Smooth muscle cell (in vitro differentiated cells): Measurements from ENCODE around the gene LENG9. TPM values are rescaled to one million over a fixed set of nuclear protein-coding genes. Genes with fewer than 3 reads are reported as not detected.

Experiments used
- DNase-seq: peaks from one replicate; lab custom pipeline; 2025; ENCODE audit not compliant: unreplicated experiment; lab: John Stamatoyannopoulos, UW
- H2AFZ ChIP-seq: fragments of 200-600 bp; sonication (generic); 2 replicates; pipeline ENCODE4 v1.6.0; 2016; ENCODE audit warnings: antibody characterized with exemption, low read depth, mild to moderate bottlenecking
- H3F3A ChIP-seq: fragments of 200-600 bp; sonication (generic); 2 replicates; pipeline ENCODE4 v1.6.0; 2017; ENCODE audit warnings: antibody characterized with exemption, low read depth
- H3K27ac ChIP-seq: fragments of 200-600 bp; sonication (generic); 2 replicates; pipeline ENCODE4 v1.5.1; 2016; ENCODE audit warnings: low read depth, mild to moderate bottlenecking
- H3K27me3 ChIP-seq: fragments of 200-600 bp; sonication (generic); 2 replicates; pipeline ENCODE4 v1.6.1; 2016; ENCODE audit warnings: low read depth, mild to moderate bottlenecking
- H3K36me3 ChIP-seq: fragments of 200-600 bp; sonication (generic); 2 replicates; pipeline ENCODE4 v1.5.1; 2016; ENCODE audit warnings: low read depth
- H3K4me1 ChIP-seq: fragments of 200-600 bp; sonication (generic); 2 replicates; pipeline ENCODE4 v1.5.1; 2016; ENCODE audit warnings: low read depth
- H3K4me2 ChIP-seq: fragments of 200-600 bp; sonication (generic); 2 replicates; pipeline ENCODE4 v1.6.0; 2016; ENCODE audit warnings: mild to moderate bottlenecking
- H3K4me3 ChIP-seq: fragments of 200-600 bp; sonication (generic); 2 replicates; pipeline ENCODE4 v1.5.1; 2016; ENCODE audit warnings: mild to moderate bottlenecking
- H3K79me2 ChIP-seq: fragments of 200-600 bp; sonication (generic); 2 replicates; pipeline ENCODE4 v1.6.0; 2016; ENCODE audit warnings: low read depth, mild to moderate bottlenecking
- H3K9ac ChIP-seq: fragments of 200-600 bp; sonication (generic); 2 replicates; pipeline ENCODE4 v1.6.0; 2016; ENCODE audit warnings: low read depth
- H3K9me3 ChIP-seq: fragments of 200-600 bp; sonication (generic); replicated peaks from 2 replicates; pipeline ENCODE4 v1.5.1; 2016; ENCODE audit warnings: low read depth
- H4K20me1 ChIP-seq: fragments of 200-600 bp; sonication (generic); 2 replicates; pipeline ENCODE4 v1.6.0; 2016; ENCODE audit warnings: low read depth
- WGBS: methylation state at CpG from one replicate; pipeline ENCODE4 v1.1.7; 2016; ENCODE audit warnings: low lambda C conversion rate; 5-methylcytosine and 5-hydroxymethylcytosine counted together
- polyA plus RNA-seq: library from polyadenylated mRNA; unstranded; fragments of >200 nt; fragmentation: Nextera tagmentation; extraction: Ambion mirVana; gene quantifications from 2 replicates; pipeline ENCODE4 v1.2.1, GENCODE V29; 2016
- small RNA-seq: library from RNA; depleted of rRNA; stranded (forward); fragments of <200 nt; gene quantifications from one replicate; pipeline ENCODE3, GENCODE V24; 2014
- total RNA-seq: library from RNA; depleted of rRNA; stranded (reverse); fragments of >200 nt; gene quantifications from 2 replicates; pipeline ENCODE4 v1.2.3, GENCODE V29; 2014
- TF ChIP-seq, protein P1 (sequence below): fragments of 200-600 bp; sonication (generic); IDR thresholded peaks from 2 replicates; pipeline ENCODE4 v1.5.1; 2017; ENCODE audit warnings: borderline replicate concordance, mild to moderate bottlenecking, antibody characterized with exemption; ENCODE audit not compliant: insufficient read depth, poor library complexity, severe bottlenecking

LENG9 gene
- total and polyA plus RNA-seq, 2 experiments from 2014 or later: 0.57 to 4.1 TPM

DNA sequence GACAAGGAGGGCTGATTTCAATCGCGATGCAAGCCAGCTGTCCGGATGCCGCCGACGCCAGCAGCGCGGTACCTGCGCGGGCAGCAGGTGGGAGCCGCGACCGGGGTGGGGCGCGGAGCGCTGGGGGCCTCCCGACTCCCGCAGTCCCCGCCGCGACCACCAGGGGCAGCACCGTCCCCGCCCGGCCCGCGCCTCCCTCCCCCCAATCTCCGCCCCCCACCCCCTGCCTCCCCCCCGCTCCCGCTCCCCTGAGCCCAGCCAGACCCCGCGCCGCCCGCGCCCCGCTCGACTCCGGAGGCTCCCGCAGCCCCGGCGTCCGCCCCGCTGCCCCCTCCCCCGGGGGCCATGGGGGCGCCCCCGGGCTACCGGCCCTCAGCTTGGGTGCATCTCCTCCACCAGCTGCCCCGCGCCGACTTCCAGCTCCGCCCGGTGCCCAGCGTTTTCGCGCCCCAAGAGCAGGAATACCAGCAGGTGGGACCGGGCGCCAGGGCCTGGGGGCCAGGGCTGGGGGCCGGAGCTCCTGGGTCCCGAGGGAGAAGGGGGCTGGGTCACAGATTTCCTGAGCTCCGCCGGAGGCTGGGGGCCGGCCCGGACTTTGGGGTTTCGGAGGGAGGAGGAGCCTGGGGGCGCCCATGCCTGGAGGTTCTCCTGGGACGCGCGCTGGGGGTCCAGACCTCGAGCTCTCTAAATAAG, 48.2 kb downstream of the LENG9 start, which contains the start of gene TTYH1:
Gene TTYH1 (plus strand): TSS at position 257 of the 693 bp plus-strand sequence. CDS start 89 bp downstream, at position 346.
- Histone ChIP-seq H3K4me2 (no peak within 1 kb of the TSS), H3K4me3 (no peak within 1 kb of the TSS), H3F3A (no peaks in the 10 kb centered on the region), H3K36me3 (no peaks in the 10 kb centered on the region), H4K20me1 (no peaks in the 10 kb centered on the region), H3K4me1 (peaks cover 24% of the 10 kb centered on the region), H3K27ac (no peak within 1 kb of the TSS), H2AFZ (no peak within 1 kb of the TSS), H3K9me3 (no peaks in the 10 kb centered on the region), H3K9ac (no peak within 1 kb of the TSS), H3K27me3 (peaks cover 43% of the 10 kb centered on the region), H3K79me2 (no peaks in the 10 kb centered on the region)
- DNase-seq: no peak
- TF ChIP-seq, protein P1, sequence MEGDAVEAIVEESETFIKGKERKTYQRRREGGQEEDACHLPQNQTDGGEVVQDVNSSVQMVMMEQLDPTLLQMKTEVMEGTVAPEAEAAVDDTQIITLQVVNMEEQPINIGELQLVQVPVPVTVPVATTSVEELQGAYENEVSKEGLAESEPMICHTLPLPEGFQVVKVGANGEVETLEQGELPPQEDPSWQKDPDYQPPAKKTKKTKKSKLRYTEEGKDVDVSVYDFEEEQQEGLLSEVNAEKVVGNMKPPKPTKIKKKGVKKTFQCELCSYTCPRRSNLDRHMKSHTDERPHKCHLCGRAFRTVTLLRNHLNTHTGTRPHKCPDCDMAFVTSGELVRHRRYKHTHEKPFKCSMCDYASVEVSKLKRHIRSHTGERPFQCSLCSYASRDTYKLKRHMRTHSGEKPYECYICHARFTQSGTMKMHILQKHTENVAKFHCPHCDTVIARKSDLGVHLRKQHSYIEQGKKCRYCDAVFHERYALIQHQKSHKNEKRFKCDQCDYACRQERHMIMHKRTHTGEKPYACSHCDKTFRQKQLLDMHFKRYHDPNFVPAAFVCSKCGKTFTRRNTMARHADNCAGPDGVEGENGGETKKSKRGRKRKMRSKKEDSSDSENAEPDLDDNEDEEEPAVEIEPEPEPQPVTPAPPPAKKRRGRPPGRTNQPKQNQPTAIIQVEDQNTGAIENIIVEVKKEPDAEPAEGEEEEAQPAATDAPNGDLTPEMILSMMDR: peak; percentile 41
- WGBS: 9% methylated on average over 23 of the region's 68 CpGs

DNA sequence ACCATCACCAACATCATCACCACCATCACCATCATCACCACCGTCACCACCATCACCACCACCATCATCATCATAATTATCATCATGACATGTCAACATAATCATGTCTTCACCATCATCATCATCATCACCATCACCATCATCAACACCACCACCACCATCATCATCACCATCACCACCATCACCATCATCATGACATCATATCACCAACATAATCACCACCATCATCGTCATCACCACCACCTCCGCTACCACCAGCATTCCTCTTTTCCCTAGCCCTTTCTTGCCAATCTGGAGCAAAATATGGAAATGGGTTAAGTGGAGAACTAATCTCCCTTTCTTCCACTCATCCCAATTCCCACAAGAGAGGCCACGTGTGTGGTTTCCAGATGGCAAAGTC, 49.4 kb downstream of the LENG9 start:
- no peak overlapping the region for H3K27ac ChIP-seq
- no peaks in the 10 kb centered on the region for H3K79me2 ChIP-seq
- H3K4me3 ChIP-seq: no peak overlapping the region
- H3K4me2 ChIP-seq: no peak overlapping the region
- peaks cover 14% of the 10 kb centered on the region for H3K4me1 ChIP-seq
- H3K36me3 ChIP-seq: no peaks in the 10 kb centered on the region
- TF ChIP-seq, protein P1: no peak
- 86% methylated on average over 4 of the region's 4 CpGs for WGBS
- no peak for DNase-seq
- no peaks in the 10 kb centered on the region for H3F3A ChIP-seq
- H4K20me1 ChIP-seq: no peaks in the 10 kb centered on the region
- no peaks in the 10 kb centered on the region for H3K9me3 ChIP-seq
- no peak overlapping the region for H2AFZ ChIP-seq
- no peak overlapping the region for H3K9ac ChIP-seq
- peaks cover 43% of the 10 kb centered on the region for H3K27me3 ChIP-seq

DNA sequence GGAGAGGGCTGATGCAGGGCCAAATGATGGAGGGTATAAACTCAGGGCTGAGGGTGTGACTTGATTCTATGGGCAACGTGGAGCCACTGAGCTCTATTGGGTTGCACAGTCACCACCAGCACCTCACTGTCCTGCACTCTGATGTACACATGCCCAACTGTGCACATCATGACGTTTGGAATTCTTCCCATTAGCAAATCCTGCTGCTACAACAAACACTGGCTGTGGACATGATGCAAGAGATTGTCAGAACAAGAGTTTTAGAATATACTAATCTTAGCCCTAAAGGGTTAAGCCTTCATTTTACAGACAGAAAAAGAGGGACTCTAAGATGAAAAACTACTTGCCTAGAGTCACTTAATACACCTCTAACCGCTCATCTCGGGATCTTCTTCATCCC, 50.7 kb downstream of the LENG9 start:
- Histone ChIP-seq H3K9ac (no peak overlapping the region), H3F3A (no peaks in the 10 kb centered on the region), H3K4me2 (no peak overlapping the region), H3K36me3 (no peaks in the 10 kb centered on the region), H3K27me3 (peaks cover 43% of the 10 kb centered on the region), H3K4me1 (peaks cover 3% of the 10 kb centered on the region), H3K27ac (no peak overlapping the region), H3K79me2 (no peaks in the 10 kb centered on the region), H4K20me1 (no peaks in the 10 kb centered on the region), H3K9me3 (no peaks in the 10 kb centered on the region), H2AFZ (no peak overlapping the region), H3K4me3 (no peak overlapping the region)
- DNase-seq: no peak
- WGBS: 73% methylated on average over 4 of the region's 4 CpGs
- TF ChIP-seq, protein P1: no peak

Small RNAs within 50 kb of the gene (small RNA-seq; reads per million reads assigned to genes)
- gene AC245884.3: 0.16 reads per million

Other genes starting within 250 kb of the LENG9 start
- not detected in 2 replicates for gene LILRB3, start 240.8 kb downstream of the LENG9 start, total RNA-seq
- 0.06 and 0.70 TPM in 2 replicates for gene LILRB3, start 240.8 kb downstream of the LENG9 start, polyA plus RNA-seq
- not detected in 2 replicates for gene LILRA6, start 221.0 kb downstream of the LENG9 start, total RNA-seq
- not detected in 2 replicates for gene LILRA6, start 221.0 kb downstream of the LENG9 start, polyA plus RNA-seq
- not detected in 2 replicates for gene LILRB5, start 206.5 kb downstream of the LENG9 start, total RNA-seq
- not detected in 2 replicates for gene LILRB5, start 206.5 kb downstream of the LENG9 start, polyA plus RNA-seq
- not detected in 2 replicates for gene LILRB2, start 182.7 kb downstream of the LENG9 start, total RNA-seq
- not detected in 2 replicates for gene LILRB2, start 182.7 kb downstream of the LENG9 start, polyA plus RNA-seq
- gene LILRA5, start 150.6 kb downstream of the LENG9 start, total RNA-seq: not detected in 2 replicates
- gene LILRA5, start 150.6 kb downstream of the LENG9 start, polyA plus RNA-seq: not detected in 2 replicates
- not detected in 2 replicates for gene LILRA4, start 124.6 kb downstream of the LENG9 start, total RNA-seq
- not detected in 2 replicates for gene LILRA4, start 124.6 kb downstream of the LENG9 start, polyA plus RNA-seq
- not detected in 2 replicates for gene LAIR1, start 98.8 kb downstream of the LENG9 start, total RNA-seq
- not detected in 2 replicates for gene LAIR1, start 98.8 kb downstream of the LENG9 start, polyA plus RNA-seq
- gene TTYH1, start 48.3 kb downstream of the LENG9 start, total RNA-seq: 0.40 and 2.6 TPM in 2 replicates
- 0.65 and 2.1 TPM in 2 replicates for gene TTYH1, start 48.3 kb downstream of the LENG9 start, polyA plus RNA-seq
- 32.9 and 39.2 TPM in 2 replicates for gene LENG8, start 14.6 kb downstream of the LENG9 start, total RNA-seq
- gene LENG8, start 14.6 kb downstream of the LENG9 start, polyA plus RNA-seq: 27.6 and 60.1 TPM in 2 replicates
- 33.6 and 74.0 TPM in 2 replicates for gene CDC42EP5, start 9.5 kb upstream of the LENG9 start, total RNA-seq
- gene CDC42EP5, start 9.5 kb upstream of the LENG9 start, polyA plus RNA-seq: 94.1 and 99.8 TPM in 2 replicates
- gene LAIR2, start 39.1 kb upstream of the LENG9 start, total RNA-seq: not detected in 2 replicates
- not detected in 2 replicates for gene LAIR2, start 39.1 kb upstream of the LENG9 start, polyA plus RNA-seq
- gene LILRA2, start 110.0 kb upstream of the LENG9 start, total RNA-seq: not detected in 2 replicates
- gene LILRA2, start 110.0 kb upstream of the LENG9 start, polyA plus RNA-seq: not detected in 2 replicates
- not detected in 2 replicates for gene LILRA1, start 129.9 kb upstream of the LENG9 start, total RNA-seq
- gene LILRA1, start 129.9 kb upstream of the LENG9 start, polyA plus RNA-seq: not detected in 2 replicates
- gene LILRB1, start 166.7 kb upstream of the LENG9 start, total RNA-seq: not detected in 2 replicates
- gene LILRB1, start 166.7 kb upstream of the LENG9 start, polyA plus RNA-seq: not detected in 2 replicates
- gene LILRB4, start 199.2 kb upstream of the LENG9 start, total RNA-seq: not detected in 2 replicates
- not detected in 2 replicates for gene LILRB4, start 199.2 kb upstream of the LENG9 start, polyA plus RNA-seq